ENCODE measurements around the gene AFF2. TPM values are rescaled to one million over a fixed set of nuclear protein-coding genes. Genes with fewer than 3 reads are reported as not detected.

Gene AFF2
- total RNA-seq, 1 experiment from 2014 or later: 0.05 TPM

DNA sequence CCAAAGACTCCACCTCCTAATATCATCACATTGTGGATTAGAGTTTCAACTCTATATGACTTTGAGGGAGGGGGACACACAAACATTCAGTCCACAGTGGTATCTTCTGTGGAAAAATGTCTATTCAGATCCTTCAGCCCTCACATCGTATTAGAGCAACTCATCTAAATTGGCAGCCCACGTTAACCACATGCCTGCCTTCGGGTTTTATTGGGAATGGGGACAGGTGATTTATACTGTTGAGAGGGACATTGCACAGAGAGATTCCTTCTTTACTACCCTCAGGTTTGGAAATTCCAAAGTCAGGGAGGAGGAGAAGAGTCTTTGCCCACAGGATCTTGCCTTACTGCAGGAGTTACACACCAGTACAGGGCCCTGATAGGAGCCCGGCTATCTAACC is 372.5 kb downstream of the AFF2 start:
- ChIA-PET POLR2A (no interaction called here), CTCF (no interaction called here), RAD21 (ENCODE audit: low non-redundant PET in 1 of 2, low total read pairs in 2 of 2, uncharacterized antibody in 2 of 2, unreplicated experiment in 2 of 2) (no interaction called here)
- Histone ChIP-seq H3K79me2 (ENCODE audit: insufficient read depth, low read length) (no peaks in the 10 kb centered on the region), H3K9me2 (ENCODE audit: insufficient read depth) (no peaks in the 10 kb centered on the region), H4K20me1 (ENCODE audit: insufficient read depth) (no peaks in the 10 kb centered on the region), H2AFZ (ENCODE audit: low read depth, low read length, poor library complexity, severe bottlenecking) (no peak overlapping the region), H3K4me1 (ENCODE audit: control insufficient read depth in 1 of 2, insufficient read depth in 2 of 2, low read length in 2 of 2) (no peaks in the 10 kb centered on the region), H3K9ac (ENCODE audit: low read length) (no peak overlapping the region), H3K27ac (ENCODE audit: low read depth, low read length) (no peak overlapping the region), H3K4me3 (replicated peaks in 1 of 2; ENCODE audit: low read depth in 1 of 2, low read length in 2 of 2) (no peak overlapping the region), H3K27me3 (ENCODE audit: insufficient read depth, low read length) (no peaks in the 10 kb centered on the region), H3K9me3 (ENCODE audit: control insufficient read depth in 1 of 2, insufficient read depth in 1 of 2, low read depth in 1 of 2, low read length in 2 of 2) (no peaks in the 10 kb centered on the region), H3K4me2 (ENCODE audit: low read length) (no peak overlapping the region), H3K36me3 (ENCODE audit: control insufficient read depth in 1 of 2, insufficient read depth in 2 of 2, low read length in 2 of 2) (no peaks in the 10 kb centered on the region)
- intact Hi-C loops (cut with micrococcal nuclease): no loop called here
- TF ChIP-seq, protein P1, sequence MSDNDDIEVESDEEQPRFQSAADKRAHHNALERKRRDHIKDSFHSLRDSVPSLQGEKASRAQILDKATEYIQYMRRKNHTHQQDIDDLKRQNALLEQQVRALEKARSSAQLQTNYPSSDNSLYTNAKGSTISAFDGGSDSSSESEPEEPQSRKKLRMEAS (IDR thresholded peaks at IDR 0.05): no peak
- TF ChIP-seq YY1 (IDR thresholded peaks at IDR 0.05; ENCODE audit: extremely low read depth, insufficient replicate concordance, low read depth, low read length): no peak
- TF ChIP-seq, protein P2, sequence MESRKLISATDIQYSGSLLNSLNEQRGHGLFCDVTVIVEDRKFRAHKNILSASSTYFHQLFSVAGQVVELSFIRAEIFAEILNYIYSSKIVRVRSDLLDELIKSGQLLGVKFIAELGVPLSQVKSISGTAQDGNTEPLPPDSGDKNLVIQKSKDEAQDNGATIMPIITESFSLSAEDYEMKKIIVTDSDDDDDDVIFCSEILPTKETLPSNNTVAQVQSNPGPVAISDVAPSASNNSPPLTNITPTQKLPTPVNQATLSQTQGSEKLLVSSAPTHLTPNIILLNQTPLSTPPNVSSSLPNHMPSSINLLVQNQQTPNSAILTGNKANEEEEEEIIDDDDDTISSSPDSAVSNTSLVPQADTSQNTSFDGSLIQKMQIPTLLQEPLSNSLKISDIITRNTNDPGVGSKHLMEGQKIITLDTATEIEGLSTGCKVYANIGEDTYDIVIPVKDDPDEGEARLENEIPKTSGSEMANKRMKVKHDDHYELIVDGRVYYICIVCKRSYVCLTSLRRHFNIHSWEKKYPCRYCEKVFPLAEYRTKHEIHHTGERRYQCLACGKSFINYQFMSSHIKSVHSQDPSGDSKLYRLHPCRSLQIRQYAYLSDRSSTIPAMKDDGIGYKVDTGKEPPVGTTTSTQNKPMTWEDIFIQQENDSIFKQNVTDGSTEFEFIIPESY (IDR thresholded peaks at IDR 0.05; ENCODE audit: extremely low read depth, insufficient replicate concordance, low read length): no peak
- no peak for TF ChIP-seq EZH2phosphoT487 (IDR thresholded peaks at IDR 0.05; ENCODE audit: borderline replicate concordance)
- TF ChIP-seq SRF (IDR thresholded peaks at IDR 0.05; ENCODE audit: low read depth): no peak
- no peak for TF ChIP-seq JUND (IDR thresholded peaks at IDR 0.05)
- TF ChIP-seq, protein P3, sequence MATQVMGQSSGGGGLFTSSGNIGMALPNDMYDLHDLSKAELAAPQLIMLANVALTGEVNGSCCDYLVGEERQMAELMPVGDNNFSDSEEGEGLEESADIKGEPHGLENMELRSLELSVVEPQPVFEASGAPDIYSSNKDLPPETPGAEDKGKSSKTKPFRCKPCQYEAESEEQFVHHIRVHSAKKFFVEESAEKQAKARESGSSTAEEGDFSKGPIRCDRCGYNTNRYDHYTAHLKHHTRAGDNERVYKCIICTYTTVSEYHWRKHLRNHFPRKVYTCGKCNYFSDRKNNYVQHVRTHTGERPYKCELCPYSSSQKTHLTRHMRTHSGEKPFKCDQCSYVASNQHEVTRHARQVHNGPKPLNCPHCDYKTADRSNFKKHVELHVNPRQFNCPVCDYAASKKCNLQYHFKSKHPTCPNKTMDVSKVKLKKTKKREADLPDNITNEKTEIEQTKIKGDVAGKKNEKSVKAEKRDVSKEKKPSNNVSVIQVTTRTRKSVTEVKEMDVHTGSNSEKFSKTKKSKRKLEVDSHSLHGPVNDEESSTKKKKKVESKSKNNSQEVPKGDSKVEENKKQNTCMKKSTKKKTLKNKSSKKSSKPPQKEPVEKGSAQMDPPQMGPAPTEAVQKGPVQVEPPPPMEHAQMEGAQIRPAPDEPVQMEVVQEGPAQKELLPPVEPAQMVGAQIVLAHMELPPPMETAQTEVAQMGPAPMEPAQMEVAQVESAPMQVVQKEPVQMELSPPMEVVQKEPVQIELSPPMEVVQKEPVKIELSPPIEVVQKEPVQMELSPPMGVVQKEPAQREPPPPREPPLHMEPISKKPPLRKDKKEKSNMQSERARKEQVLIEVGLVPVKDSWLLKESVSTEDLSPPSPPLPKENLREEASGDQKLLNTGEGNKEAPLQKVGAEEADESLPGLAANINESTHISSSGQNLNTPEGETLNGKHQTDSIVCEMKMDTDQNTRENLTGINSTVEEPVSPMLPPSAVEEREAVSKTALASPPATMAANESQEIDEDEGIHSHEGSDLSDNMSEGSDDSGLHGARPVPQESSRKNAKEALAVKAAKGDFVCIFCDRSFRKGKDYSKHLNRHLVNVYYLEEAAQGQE (IDR thresholded peaks at IDR 0.05; ENCODE audit: low read depth): no peak
- no peak for TF ChIP-seq CEBPB (IDR thresholded peaks at IDR 0.05; ENCODE audit: low read depth)
- TF ChIP-seq, protein P4, sequence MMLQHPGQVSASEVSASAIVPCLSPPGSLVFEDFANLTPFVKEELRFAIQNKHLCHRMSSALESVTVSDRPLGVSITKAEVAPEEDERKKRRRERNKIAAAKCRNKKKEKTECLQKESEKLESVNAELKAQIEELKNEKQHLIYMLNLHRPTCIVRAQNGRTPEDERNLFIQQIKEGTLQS (IDR thresholded peaks at IDR 0.05): no peak
- no peak for ATAC-seq
- BruUV-seq (replicated peaks): no TSS peak
- DNase-seq (ENCODE audit: low read depth, low spot score): no peak

Data from HCT116 (cell line).